GM21381 (cell line): ENCODE measurements around the gene ZNF469.
"Not testable (repeated sequence)": the region's sequence is repeated elsewhere in the genome, so short reads cannot be mapped to it uniquely, and the experiment has no call there.

Source experiments
- ATAC-seq: cut with Tn5 transposase; IDR thresholded peaks from one replicate; pipeline ENCODE4 v1.9.1; 2021; ENCODE audit warnings: mild to moderate bottlenecking, moderate library complexity; ENCODE audit not compliant: unreplicated experiment

ZNF469 gene

GRCh38 chr16:88406096-88407041 is 23.6 kb downstream of the ZNF469 start:
- ATAC-seq: no peak

- ATAC-seq: no peak
Measured at GRCh38 chr16:88407042-88407420, 24.3 kb downstream of the ZNF469 start.

- no peak for ATAC-seq
Measured at GRCh38 chr16:88407807-88408206, 25.0 kb downstream of the ZNF469 start.

- ATAC-seq: no peak
Measured at GRCh38 chr16:88408561-88409142, 25.9 kb downstream of the ZNF469 start.

GRCh38 chr16:88409296-88410065 is 26.7 kb downstream of the ZNF469 start:
- ATAC-seq: no peak

- not testable (repeated sequence) for ATAC-seq
Measured at GRCh38 chr16:88410297-88410968, 27.7 kb downstream of the ZNF469 start.

GRCh38 chr16:88411951-88412576 is 29.3 kb downstream of the ZNF469 start:
- ATAC-seq: no peak

- no peak for ATAC-seq
Measured at GRCh38 chr16:88412766-88413165, 30.0 kb downstream of the ZNF469 start.

- ATAC-seq: no peak
Measured at GRCh38 chr16:88413231-88413630, 30.5 kb downstream of the ZNF469 start.

GRCh38 chr16:88413631-88414030 is 30.9 kb downstream of the ZNF469 start:
- ATAC-seq: no peak

- no peak for ATAC-seq
Measured at GRCh38 chr16:88414521-88415380, 32.0 kb downstream of the ZNF469 start.

GRCh38 chr16:88415381-88415705 is 32.6 kb downstream of the ZNF469 start:
- ATAC-seq: no peak

GRCh38 chr16:88415713-88416323 is 33.1 kb downstream of the ZNF469 start:
- ATAC-seq: no peak

- no peak for ATAC-seq
Measured at GRCh38 chr16:88416686-88417085, 33.9 kb downstream of the ZNF469 start.

GRCh38 chr16:88417684-88418476 is 35.1 kb downstream of the ZNF469 start:
- no peak for ATAC-seq

- no peak for ATAC-seq
Measured at GRCh38 chr16:88418869-88419268, 36.1 kb downstream of the ZNF469 start.

GRCh38 chr16:88419790-88420189 is 37.0 kb downstream of the ZNF469 start:
- ATAC-seq: no peak

- no peak for ATAC-seq
Measured at GRCh38 chr16:88420496-88420895, 37.7 kb downstream of the ZNF469 start.

- ATAC-seq: no peak
Measured at GRCh38 chr16:88421301-88421700, 38.5 kb downstream of the ZNF469 start.
